SU-DHL-6 (cell line): ENCODE data around the gene C3orf22.

ENCODE experiments used
- EZH2phosphoT487 ChIP-seq: fragments of 200-600 bp; sonication (generic), shearing (Covaris generic); conservative IDR thresholded peaks from 2 replicates; pipeline ENCODE4 v1.6.1; 2018; ENCODE audit warnings: mild to moderate bottlenecking, antibody characterized with exemption, low read length, moderate library complexity, mixed read lengths
- TF ChIP-seq, protein P1 (sequence below): fragments of 200-600 bp; sonication (generic); IDR thresholded peaks from one replicate; pipeline ENCODE4 v1.5.1; 2017; ENCODE audit warnings: antibody characterized with exemption, mild to moderate bottlenecking, low read length, moderate library complexity; ENCODE audit not compliant: insufficient read depth, poor library complexity, severe bottlenecking

GRCh38 chr3:126539558-126540250 lies 19.0 kb downstream of the C3orf22 start:
- TF ChIP-seq, protein P1, sequence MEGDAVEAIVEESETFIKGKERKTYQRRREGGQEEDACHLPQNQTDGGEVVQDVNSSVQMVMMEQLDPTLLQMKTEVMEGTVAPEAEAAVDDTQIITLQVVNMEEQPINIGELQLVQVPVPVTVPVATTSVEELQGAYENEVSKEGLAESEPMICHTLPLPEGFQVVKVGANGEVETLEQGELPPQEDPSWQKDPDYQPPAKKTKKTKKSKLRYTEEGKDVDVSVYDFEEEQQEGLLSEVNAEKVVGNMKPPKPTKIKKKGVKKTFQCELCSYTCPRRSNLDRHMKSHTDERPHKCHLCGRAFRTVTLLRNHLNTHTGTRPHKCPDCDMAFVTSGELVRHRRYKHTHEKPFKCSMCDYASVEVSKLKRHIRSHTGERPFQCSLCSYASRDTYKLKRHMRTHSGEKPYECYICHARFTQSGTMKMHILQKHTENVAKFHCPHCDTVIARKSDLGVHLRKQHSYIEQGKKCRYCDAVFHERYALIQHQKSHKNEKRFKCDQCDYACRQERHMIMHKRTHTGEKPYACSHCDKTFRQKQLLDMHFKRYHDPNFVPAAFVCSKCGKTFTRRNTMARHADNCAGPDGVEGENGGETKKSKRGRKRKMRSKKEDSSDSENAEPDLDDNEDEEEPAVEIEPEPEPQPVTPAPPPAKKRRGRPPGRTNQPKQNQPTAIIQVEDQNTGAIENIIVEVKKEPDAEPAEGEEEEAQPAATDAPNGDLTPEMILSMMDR = no peak
- TF ChIP-seq EZH2phosphoT487 = no peak
